H9 (cell line): Measurements from ENCODE around the gene DPP10. TPM values are rescaled to one million over a fixed set of nuclear protein-coding genes. Genes with fewer than 3 reads are reported as not detected.

Experiments
- DNase-seq: peaks from one replicate; pipeline ENCODE4 v3.0.0-alpha.2; 2017
- H2AFZ ChIP-seq: one replicate; pipeline ENCODE4 v1.6.1; 2013; ENCODE audit warnings: mild to moderate bottlenecking, low read length, control low read depth, moderate library complexity
- H2AK5ac ChIP-seq: 2 replicates; pipeline ENCODE4 v1.6.1; 2013; ENCODE audit warnings: low read length, control low read depth, mixed read lengths; ENCODE audit not compliant: insufficient read length
- H2BK120ac ChIP-seq: one replicate; pipeline ENCODE4 v1.6.1; 2013; ENCODE audit warnings: low read depth, mild to moderate bottlenecking, low read length, control low read depth, inconsistent platforms; ENCODE audit not compliant: poor library complexity, severe bottlenecking
- H2BK12ac ChIP-seq: 2 replicates; pipeline ENCODE4 v1.6.1; 2013; ENCODE audit warnings: low read length, control low read depth, mixed read lengths, low read depth; ENCODE audit not compliant: insufficient read length
- H2BK15ac ChIP-seq: 2 replicates; pipeline ENCODE4 v1.6.1; 2013; ENCODE audit warnings: low read depth, low read length, control low read depth
- H2BK20ac ChIP-seq: one replicate; pipeline ENCODE4 v1.6.1; 2013; ENCODE audit warnings: low read depth, mild to moderate bottlenecking, low read length, control low read depth, inconsistent platforms; ENCODE audit not compliant: poor library complexity, severe bottlenecking
- H2BK5ac ChIP-seq: 2 replicates; pipeline ENCODE4 v1.6.1; 2013; ENCODE audit warnings: low read length, control low read depth, mixed read lengths; ENCODE audit not compliant: insufficient read length
- H3K14ac ChIP-seq: 2 replicates; pipeline ENCODE4 v1.6.1; 2013; ENCODE audit warnings: low read length, control low read depth; ENCODE audit not compliant: insufficient read depth
- H3K18ac ChIP-seq: 2 replicates; pipeline ENCODE4 v1.6.1; 2013; ENCODE audit warnings: low read depth, mild to moderate bottlenecking, mixed read lengths, low read length, control low read depth; ENCODE audit not compliant: insufficient read length
- H3K23ac ChIP-seq: 2 replicates; pipeline ENCODE4 v1.6.1; 2013; ENCODE audit warnings: low read length, control low read depth, mixed read lengths, low read depth; ENCODE audit not compliant: insufficient read length
- H3K23me2 ChIP-seq: 2 replicates; pipeline ENCODE4 v1.6.1; 2013; ENCODE audit warnings: low read depth, mild to moderate bottlenecking, mixed read lengths, low read length, control low read depth; ENCODE audit not compliant: insufficient read length, poor library complexity, severe bottlenecking
- H3K27ac ChIP-seq: 2 replicates; pipeline ENCODE4 v1.5.1; 2013; ENCODE audit warnings: low read length, control low read depth, mixed read lengths, low read depth; ENCODE audit not compliant: insufficient read length
- H3K27me3 ChIP-seq: 2 replicates; pipeline ENCODE4 v1.6.1; 2013; ENCODE audit warnings: low read length, control low read depth, inconsistent platforms; ENCODE audit not compliant: insufficient read depth
- H3K4ac ChIP-seq: 2 replicates; pipeline ENCODE4 v1.6.1; 2013; ENCODE audit warnings: low read depth, mild to moderate bottlenecking, control low read depth, inconsistent platforms, low read length, moderate library complexity
- H3K4me1 ChIP-seq: 2 replicates; pipeline ENCODE4 v1.6.1; 2013; ENCODE audit warnings: low read length, control low read depth, inconsistent platforms; ENCODE audit not compliant: insufficient read depth
- H3K4me2 ChIP-seq: 2 replicates; pipeline ENCODE4 v1.6.1; 2013; ENCODE audit warnings: low read length, control low read depth, mixed read lengths; ENCODE audit not compliant: insufficient read length, insufficient read depth
- H3K56ac ChIP-seq: 2 replicates; pipeline ENCODE4 v1.6.1; 2013; ENCODE audit warnings: low read depth, mild to moderate bottlenecking, mixed read lengths, low read length, control low read depth; ENCODE audit not compliant: insufficient read length
- H3K79me1 ChIP-seq: 2 replicates; pipeline ENCODE4 v1.6.1; 2013; ENCODE audit warnings: low read depth, mild to moderate bottlenecking, moderate library complexity, low read length, control low read depth, inconsistent platforms; ENCODE audit not compliant: insufficient read depth, poor library complexity, severe bottlenecking
- H3K79me2 ChIP-seq: 2 replicates; pipeline ENCODE4 v1.6.1; 2013; ENCODE audit warnings: low read length, control low read depth, inconsistent platforms; ENCODE audit not compliant: insufficient read depth
- H3K9ac ChIP-seq: 2 replicates; pipeline ENCODE4 v1.6.1; 2013; ENCODE audit warnings: low read length, control low read depth, mixed read lengths; ENCODE audit not compliant: insufficient read length; ENCODE audit errors: extremely low read depth
- H3K9me3 ChIP-seq: one replicate; pipeline ENCODE4 v1.6.1; 2013; ENCODE audit warnings: low read depth, low read length, inconsistent platforms; ENCODE audit not compliant: control insufficient read depth
- H3T11ph ChIP-seq: one replicate; pipeline ENCODE4 v1.6.1; 2013; ENCODE audit warnings: mild to moderate bottlenecking, low read length, control low read depth, inconsistent platforms
- H4K20me1 ChIP-seq: one replicate; pipeline ENCODE4 v1.6.1; 2013; ENCODE audit not compliant: control insufficient read depth, insufficient read length, insufficient read depth
- H4K5ac ChIP-seq: 2 replicates; pipeline ENCODE4 v1.6.1; 2013; ENCODE audit warnings: low read depth, mild to moderate bottlenecking, mixed read lengths, low read length, control low read depth; ENCODE audit not compliant: insufficient read length
- H4K8ac ChIP-seq: replicated peaks from 2 replicates; pipeline ENCODE4 v1.6.1; 2013; ENCODE audit warnings: low read length, control low read depth, mixed read lengths, low read depth; ENCODE audit not compliant: insufficient read length
- H4K91ac ChIP-seq: 2 replicates; pipeline ENCODE4 v1.6.1; 2013; ENCODE audit warnings: low read depth, mild to moderate bottlenecking, moderate library complexity, mixed read lengths, low read length, control low read depth; ENCODE audit not compliant: insufficient read length
- H3K27ac Mint-ChIP-seq, 3 experiments: 2 replicates in 2 of 3; 3 replicates in 1 of 3; pipeline ENCODE4 v1.8.0; 2020 to 2021; ENCODE audit warnings: mixed read lengths in 3 of 3, mild to moderate bottlenecking in 1 of 3, moderate library complexity in 1 of 3
- H3K27me3 Mint-ChIP-seq: 2 replicates; pipeline ENCODE4 v1.8.0; 2021; ENCODE audit warnings: low read depth, mild to moderate bottlenecking, moderate library complexity, mixed read lengths
- H3K36me3 Mint-ChIP-seq, 3 experiments: 2 replicates in 2 of 3; 3 replicates in 1 of 3; pipeline ENCODE4 v1.8.0; 2020 to 2021; ENCODE audit warnings: low read depth in 3 of 3, mixed read lengths in 3 of 3; ENCODE audit not compliant: insufficient read depth in 1 of 3
- H3K4me1 Mint-ChIP-seq, 2 experiments: 2 replicates each; pipeline ENCODE4 v1.8.0; 2020; ENCODE audit warnings: mixed read lengths in 2 of 2
- H3K4me3 Mint-ChIP-seq, 2 experiments: 2 replicates in 1 of 2; 3 replicates in 1 of 2; pipeline ENCODE4 v1.8.0; 2020 to 2021; ENCODE audit warnings: mild to moderate bottlenecking in 2 of 2, mixed read lengths in 2 of 2, moderate library complexity in 1 of 2
- H3K9me3 Mint-ChIP-seq, 2 experiments: 2 replicates in 1 of 2; 3 replicates in 1 of 2; pipeline ENCODE4 v1.8.0; 2020; ENCODE audit warnings: mild to moderate bottlenecking in 2 of 2, mixed read lengths in 2 of 2, moderate library complexity in 1 of 2
- WGBS: extraction: QIAGEN DNeasy Blood & Tissue Kit; methylation state at CpG from one replicate; pipeline ENCODE4 v1.1.7; 2013; ENCODE audit warnings: missing lambda C conversion rate, low lambda C conversion rate, mixed read lengths; ENCODE audit not compliant: insufficient read length; ENCODE audit errors: extremely low coverage; 5-methylcytosine and 5-hydroxymethylcytosine counted together
- total RNA-seq: library from RNA; stranded (reverse); gene quantifications from 2 replicates; pipeline ENCODE4 v1.2.1, GENCODE V29; 2021
- TF ChIP-seq, protein P1 (sequence below): fragments of 200-600 bp; sonication (generic); conservative IDR thresholded peaks from 3 replicates; pipeline ENCODE4 v1.8.0; 2021; ENCODE audit warnings: antibody characterized with exemption, mild to moderate bottlenecking

DPP10 gene
- total RNA-seq, 1 experiment from 2014 or later: 11.3 TPM

DNA sequence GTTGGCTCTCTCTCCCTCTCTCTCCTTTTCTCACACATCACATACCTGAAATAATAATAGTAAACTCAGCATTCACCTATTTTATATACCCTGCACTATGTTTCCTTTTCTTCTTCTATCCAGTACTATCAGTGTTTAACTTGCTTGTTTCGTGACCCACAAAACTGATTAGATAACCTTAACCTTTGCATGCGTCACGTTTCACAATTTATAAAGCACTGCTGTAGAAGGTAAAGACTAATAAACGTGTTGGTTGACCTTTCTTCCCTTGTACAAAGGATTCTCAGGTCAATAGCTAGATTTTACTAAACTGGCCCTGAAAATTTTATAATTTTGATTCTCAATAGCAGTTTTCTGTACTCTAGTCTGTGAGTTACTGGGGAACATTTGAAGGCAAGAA is 791.7 kb downstream of the DPP10 start:
- Histone ChIP-seq H3K9ac (no peak overlapping the region), H3K4me1 (no peaks in the 10 kb centered on the region), H3K18ac (no peak overlapping the region), H3K79me1 (no peaks in the 10 kb centered on the region), H4K5ac (no peak overlapping the region), H3K23me2 (no peaks in the 10 kb centered on the region), H3K14ac (no peak overlapping the region), H2BK12ac (no peak overlapping the region), H2AK5ac (no peak overlapping the region), H4K20me1 (no peaks in the 10 kb centered on the region), H3K27me3 (no peaks in the 10 kb centered on the region), H4K91ac (no peak overlapping the region), H3K4ac (no peak overlapping the region), H3K23ac (no peak overlapping the region), H2BK20ac (no peak overlapping the region), H2BK15ac (no peak overlapping the region), H3K9me3 (no peaks in the 10 kb centered on the region), H2BK5ac (no peak overlapping the region), H3K56ac (no peak overlapping the region), H2BK120ac (no peak overlapping the region), H3K4me2 (no peak overlapping the region), H3K79me2 (no peaks in the 10 kb centered on the region), H3K27ac (no peak overlapping the region), H2AFZ (no peak overlapping the region), H3T11ph (no peak overlapping the region), H4K8ac (no peak overlapping the region)
- Mint-ChIP-seq H3K4me1 (peaks cover 6% of the 10 kb centered on the region in 2 experiments; a peak in 3 of 4 replicates), H3K27me3 (no peaks in the 10 kb centered on the region), H3K27ac (no peak overlapping the region), H3K4me3 (no peak overlapping the region), H3K9me3 (peaks cover 0 to 3% of the 10 kb centered on the region in 2 experiments; a peak in 2 of 5 replicates), H3K36me3 (no peaks in the 10 kb centered on the region)
- TF ChIP-seq, protein P1, sequence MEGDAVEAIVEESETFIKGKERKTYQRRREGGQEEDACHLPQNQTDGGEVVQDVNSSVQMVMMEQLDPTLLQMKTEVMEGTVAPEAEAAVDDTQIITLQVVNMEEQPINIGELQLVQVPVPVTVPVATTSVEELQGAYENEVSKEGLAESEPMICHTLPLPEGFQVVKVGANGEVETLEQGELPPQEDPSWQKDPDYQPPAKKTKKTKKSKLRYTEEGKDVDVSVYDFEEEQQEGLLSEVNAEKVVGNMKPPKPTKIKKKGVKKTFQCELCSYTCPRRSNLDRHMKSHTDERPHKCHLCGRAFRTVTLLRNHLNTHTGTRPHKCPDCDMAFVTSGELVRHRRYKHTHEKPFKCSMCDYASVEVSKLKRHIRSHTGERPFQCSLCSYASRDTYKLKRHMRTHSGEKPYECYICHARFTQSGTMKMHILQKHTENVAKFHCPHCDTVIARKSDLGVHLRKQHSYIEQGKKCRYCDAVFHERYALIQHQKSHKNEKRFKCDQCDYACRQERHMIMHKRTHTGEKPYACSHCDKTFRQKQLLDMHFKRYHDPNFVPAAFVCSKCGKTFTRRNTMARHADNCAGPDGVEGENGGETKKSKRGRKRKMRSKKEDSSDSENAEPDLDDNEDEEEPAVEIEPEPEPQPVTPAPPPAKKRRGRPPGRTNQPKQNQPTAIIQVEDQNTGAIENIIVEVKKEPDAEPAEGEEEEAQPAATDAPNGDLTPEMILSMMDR: no peak
- WGBS: no CpG with 5 or more reads among the region's 4 CpGs
- DNase-seq: no peak
